Anterior cingulate cortex (tissue), 58 donors: ENCODE data around the gene AGBL3.
A peak's percentile ranks its signal among the peaks of the same experiment; 100 is the strongest.

Experiments
- DNase-seq, 58 donors: peaks; one replicate each; lab custom pipeline; 2025; lab: John Stamatoyannopoulos, UW

AGBL3 gene

DNA sequence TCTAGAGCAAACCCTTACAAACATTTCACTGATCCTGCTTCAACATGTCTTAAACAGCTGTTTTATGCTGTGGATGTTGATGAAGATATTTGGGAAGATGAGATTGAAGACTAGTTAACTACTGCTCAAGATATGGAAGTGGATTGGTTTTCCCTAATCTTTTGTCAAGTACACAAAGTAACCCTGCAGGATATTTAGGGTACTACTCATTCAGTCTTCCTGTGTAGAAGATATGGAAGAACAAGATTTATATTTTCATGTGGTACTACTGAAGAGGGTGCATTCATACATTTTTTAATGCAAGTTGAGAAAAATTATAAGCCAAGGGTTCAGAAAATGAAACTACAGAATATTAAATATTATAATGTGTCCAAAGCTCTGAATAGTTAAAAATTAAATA lies 143.3 kb downstream of the AGBL3 start:
- DNase-seq = no peak

DNA sequence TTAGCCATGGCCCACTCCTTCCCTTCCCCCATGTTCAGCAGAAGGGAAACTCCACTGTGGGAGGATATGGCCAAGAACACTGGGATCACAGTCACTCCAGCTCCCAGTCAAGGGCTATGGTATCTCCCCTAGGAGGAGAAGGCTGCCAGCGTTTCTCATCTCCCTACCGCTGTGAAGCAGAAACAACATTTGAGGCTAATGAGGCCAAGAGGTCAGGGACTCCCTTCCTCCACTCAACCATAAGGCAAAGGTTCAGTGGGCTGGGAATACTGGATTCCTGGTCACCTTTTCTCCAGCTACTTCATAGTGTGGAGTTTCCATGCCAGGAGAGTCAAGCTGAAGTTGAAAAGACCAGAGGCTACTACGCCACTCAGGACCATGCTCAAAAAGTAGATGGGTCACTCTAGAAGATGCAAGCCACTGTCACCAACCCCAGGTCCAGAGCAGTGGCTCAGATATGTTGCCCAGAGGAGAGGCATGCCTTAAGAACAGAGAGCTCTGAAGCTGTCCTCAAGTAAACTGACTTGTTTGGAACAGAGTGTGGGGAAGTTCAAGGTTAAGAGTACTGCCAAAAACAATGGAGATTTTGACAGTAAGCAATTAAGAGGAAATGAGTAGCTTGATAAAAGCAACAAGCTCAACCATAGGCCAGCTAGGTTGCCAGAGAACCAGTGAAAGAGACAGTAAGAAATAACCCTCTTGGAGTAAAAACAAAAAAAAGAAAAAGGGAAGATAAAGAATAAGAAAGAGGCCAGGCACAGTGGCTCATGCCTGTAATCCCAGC lies 157.8 kb downstream of the AGBL3 start:
- DNase-seq = no peak

GRCh38 chr7:135147341-135147898 lies 161.1 kb downstream of the AGBL3 start:
- peak in 1 of 58 donors; percentile 53 for DNase-seq

- peak in 16 of 58 donors; percentile 9 to 60 (median 32) for DNase-seq
These were observed 161.8 kb downstream of the AGBL3 start, which contains the start of gene TMEM140 for GRCh38 chr7:135147899-135148721. TMEM140 (plus strand) TSS chr7:135148072; CDS start chr7:135164442, 16,370 bp downstream.

- no peak for DNase-seq
These were observed 163.9 kb downstream of the AGBL3 start for GRCh38 chr7:135150072-135150782.

GRCh38 chr7:135151132-135151531 lies 164.8 kb downstream of the AGBL3 start:
- no peak for DNase-seq

DNA sequence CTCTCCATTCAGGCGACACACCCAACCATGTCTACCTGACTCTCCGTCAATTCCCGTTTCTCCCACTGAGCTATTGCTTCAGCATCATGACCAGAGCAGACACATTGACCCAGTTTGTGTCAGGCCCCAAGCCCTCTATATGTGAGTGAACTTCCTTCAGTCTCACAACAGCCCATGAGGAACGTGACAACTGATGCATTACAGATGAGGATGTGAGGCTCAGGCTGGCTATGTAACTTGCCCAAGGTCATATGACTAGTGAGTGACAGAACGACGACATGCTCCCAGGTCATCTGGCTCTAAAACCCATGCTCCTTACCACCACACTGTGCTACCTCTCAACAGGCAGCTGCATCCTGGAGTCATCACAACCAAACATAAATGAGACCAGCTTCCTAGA lies 165.2 kb downstream of the AGBL3 start:
- DNase-seq = no peak

- no peak for DNase-seq
These were observed 166.1 kb downstream of the AGBL3 start for GRCh38 chr7:135152442-135152841.

GRCh38 chr7:135154734-135155133 lies 168.4 kb downstream of the AGBL3 start:
- DNase-seq = no peak

- no peak for DNase-seq
These were observed 170.0 kb downstream of the AGBL3 start for GRCh38 chr7:135156290-135156689.

- no peak for DNase-seq
These were observed 171.9 kb downstream of the AGBL3 start for GRCh38 chr7:135158141-135158655.

GRCh38 chr7:135158874-135159273 lies 172.6 kb downstream of the AGBL3 start:
- no peak for DNase-seq

DNA sequence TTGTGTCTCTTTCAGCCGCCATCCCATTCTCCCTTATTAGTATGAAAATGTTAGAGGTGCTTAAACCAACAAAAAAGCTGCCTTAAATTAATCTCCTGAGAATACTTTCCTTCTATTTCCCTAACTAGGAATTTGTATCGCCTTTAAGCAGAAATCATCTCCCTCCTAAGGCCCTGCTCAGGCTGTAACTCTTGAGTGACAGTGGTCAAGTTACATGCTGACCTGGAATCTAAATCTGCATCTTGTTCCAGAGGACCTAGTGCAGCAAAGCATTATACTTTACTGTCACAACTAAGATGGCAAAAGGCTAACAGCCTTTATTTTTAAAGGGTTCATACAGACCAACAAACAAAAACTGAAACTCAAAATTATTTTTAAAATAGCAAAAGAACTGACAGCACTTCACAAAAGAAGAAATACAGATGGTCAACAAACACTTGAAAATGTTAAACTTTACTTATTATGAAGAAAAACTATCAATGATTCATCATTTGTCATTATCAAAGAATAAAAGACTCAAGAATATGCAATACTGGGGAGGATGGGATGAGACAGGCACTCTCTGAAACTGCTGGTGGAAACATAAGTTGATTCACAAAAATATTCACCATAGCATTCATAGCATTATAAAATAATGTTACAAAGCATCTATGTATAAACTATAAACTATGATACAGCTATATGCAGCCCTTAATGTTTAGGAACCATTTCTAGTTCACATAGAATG lies 173.2 kb downstream of the AGBL3 start:
- DNase-seq = no peak

- no peak for DNase-seq
These were observed 174.0 kb downstream of the AGBL3 start for GRCh38 chr7:135160098-135160857.

DNA sequence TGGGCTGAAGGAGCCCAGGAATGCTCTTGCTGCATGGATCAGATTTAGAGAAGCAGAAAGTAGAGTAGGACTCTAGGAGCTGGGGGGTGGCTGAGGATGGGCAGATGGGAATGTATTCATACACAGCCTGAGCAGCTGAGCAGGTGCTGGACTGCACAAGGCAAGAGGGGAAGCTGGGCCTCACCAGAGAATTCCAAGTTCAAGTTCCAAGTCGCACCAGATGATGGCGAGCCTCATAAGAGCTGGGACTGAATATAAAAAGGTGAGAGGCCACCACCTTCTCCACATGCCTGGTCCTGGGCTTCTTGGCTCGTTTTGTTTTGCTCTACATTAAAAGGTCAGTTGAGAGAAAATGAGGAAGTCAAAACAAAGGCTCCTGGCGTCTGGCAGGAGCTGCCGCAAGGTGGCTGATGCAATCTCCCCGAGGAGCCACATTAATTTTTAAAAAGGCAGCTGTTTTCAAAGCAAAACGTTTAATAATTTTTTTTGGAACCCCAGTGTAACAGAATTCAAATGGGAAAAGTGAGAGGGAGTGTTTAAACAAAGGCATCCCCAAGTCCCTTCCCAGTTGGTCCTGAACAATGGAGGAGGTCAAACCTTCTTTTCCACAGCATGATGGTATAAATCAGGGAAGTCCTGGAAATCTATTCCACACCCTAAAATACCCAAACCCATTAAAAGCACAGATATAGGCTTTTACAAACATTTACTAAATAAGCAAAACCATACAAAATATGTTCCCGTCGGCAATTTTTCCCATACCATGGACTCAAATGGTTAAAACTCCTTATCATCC lies 174.7 kb downstream of the AGBL3 start:
- DNase-seq = no peak

- no peak for DNase-seq
These were observed 175.4 kb downstream of the AGBL3 start for GRCh38 chr7:135161669-135162068.

DNA sequence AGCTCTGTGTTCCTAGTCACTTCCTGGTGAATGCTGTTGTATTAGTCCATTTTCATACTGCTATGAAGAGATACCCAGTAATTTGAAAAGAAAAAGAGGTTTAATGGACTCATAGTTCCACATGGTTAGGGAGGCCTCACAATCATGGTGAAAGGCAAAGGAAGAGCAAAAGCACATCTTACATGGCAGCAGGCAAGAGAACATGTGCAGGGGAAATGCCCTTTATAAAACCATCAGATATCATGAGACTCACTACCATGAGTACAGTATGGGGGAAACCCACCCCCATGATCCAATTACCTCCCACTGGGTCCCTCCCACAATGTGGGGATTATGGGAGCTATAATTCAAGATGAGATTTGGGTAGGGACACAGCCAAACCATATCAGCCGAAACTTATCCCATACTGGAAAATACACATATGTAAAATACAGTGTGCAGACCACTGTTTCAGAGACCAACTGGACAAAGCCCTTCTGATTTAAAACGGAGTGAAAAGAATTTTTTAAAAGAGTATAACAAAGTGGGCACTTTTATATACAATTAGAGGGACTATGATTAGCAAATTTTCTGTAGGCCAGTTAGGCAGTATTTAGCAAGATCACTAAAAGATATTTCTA lies 176.2 kb downstream of the AGBL3 start:
- DNase-seq = no peak
